Kidney (tissue), 22 donors: ENCODE measurements around the gene MC4R. TPM values are rescaled to one million over a fixed set of nuclear protein-coding genes. Genes with fewer than 3 reads are reported as not detected.
A peak's percentile ranks its signal among the peaks of the same experiment; 100 is the strongest.
"Not testable (repeated sequence)": the region's sequence is repeated elsewhere in the genome, so short reads cannot be mapped to it uniquely, and the experiment has no call there.

Experiments
- DNase-seq, 5 donors: peaks; one replicate each; pipeline ENCODE4 v3.0.0-alpha.2; 2013 to 2020
- FAIRE-seq: peaks from 2 replicates; lab custom pipeline; 2012; peaks lifted over from hg19 to GRCh38; lab: Jason Lieb, UNC
- H3K27ac ChIP-seq, 2 donors: one replicate each; pipeline ENCODE4 v1.7.0; 2013; ENCODE audit warnings: low read depth in 2 of 2, low read length in 2 of 2, inconsistent platforms in 1 of 2
- H3K27me3 ChIP-seq: one replicate; pipeline ENCODE4 v1.7.1; 2013; ENCODE audit warnings: low read length, inconsistent platforms; ENCODE audit not compliant: control insufficient read depth, insufficient read depth
- H3K36me3 ChIP-seq, 3 donors: one replicate each; pipeline versions ENCODE4 v1.7.0 to v1.7.1; 2013; ENCODE audit warnings: low read length in 3 of 3, control low read depth in 1 of 3, inconsistent platforms in 1 of 3; ENCODE audit not compliant: insufficient read depth in 3 of 3, control insufficient read depth in 2 of 3
- H3K4me1 ChIP-seq, 3 donors: one replicate each; pipeline versions ENCODE4 v1.7.0 to v1.7.1; 2013; ENCODE audit warnings: low read length in 3 of 3, inconsistent platforms in 1 of 3, low read depth in 1 of 3; ENCODE audit not compliant: control insufficient read depth in 2 of 3, insufficient read depth in 2 of 3
- H3K4me3 ChIP-seq, 3 donors: one replicate each; pipeline versions ENCODE4 v1.7.0 to v1.8.1; 2013; ENCODE audit warnings: low read length in 3 of 3, control low read depth in 1 of 3, inconsistent platforms in 1 of 3
- H3K9ac ChIP-seq, 3 donors: one replicate each; pipeline versions ENCODE4 v1.7.0 to v1.7.1; 2013; ENCODE audit warnings: low read length in 3 of 3, control low read depth in 1 of 3, inconsistent platforms in 1 of 3
- H3K9me3 ChIP-seq, 3 donors: one replicate each; pipeline versions ENCODE4 v1.7.0 to v1.7.1; 2013; ENCODE audit warnings: low read length in 3 of 3, control low read depth in 1 of 3, inconsistent platforms in 1 of 3; ENCODE audit not compliant: control insufficient read depth in 2 of 3, insufficient read depth in 1 of 3
- CTCF ChIP-seq: IDR thresholded peaks from 3 replicates; pipeline ENCODE4 v1.5.1; 2012; ENCODE audit warnings: mild to moderate bottlenecking, moderate library complexity, borderline replicate concordance; ENCODE audit not compliant: insufficient read depth; ENCODE audit errors: extremely low read depth
- intact Hi-C: fragments of 100-400 bp; cut with DNase I; formaldehyde crosslinking; loops from one replicate; pipeline ENCODE4 v1.11.1; 2022
- long read RNA-seq, 10 donors: library from polyadenylated mRNA in 1 of 10; unstranded in 1 of 10; transcript quantifications; one replicate each; pipeline ENCODE4 v2.0.0 and lab custom pipeline, GENCODE V29; 2021 to 2026
- polyA plus RNA-seq: library from polyadenylated mRNA; stranded (reverse); fragments of 350-450 nt; fragmentation: Illumina TruSeq; extraction: RNeasy Lipid Tissue Mini Kit (QIAGEN cat#74804); gene quantifications from one replicate; pipeline ENCODE4 v1.2.3, GENCODE V29; 2014; ENCODE audit warnings: low read depth, low replicate concordance; ENCODE audit not compliant: insufficient read depth
- total RNA-seq: library from RNA; stranded (reverse); fragmentation: NEBNext Ultra II Directional; extraction: Animal tissue kit (Norgen Biotek cat#: 25700); gene quantifications from one replicate; pipeline ENCODE4 v1.2.1, GENCODE V29; 2021
- donor health status: control.
- donor health status: control.
- donor health status: control.
- donor health status: control.
- donor health status: control.
- donor health status: DM: yes; HTN: yes; CAD: no.
- donor health status: Normal renal cell carcinoma (clear cell type).

MC4R gene
- 0.19 TPM for total RNA-seq
- polyA plus RNA-seq, result not detected
- long read RNA-seq, donor 1, partial matches to known transcripts, result 0 of 1 reads
- long read RNA-seq, donor 1, other reads (novel, unspliced or antisense), result 0 of 1 reads
- long read RNA-seq, donor 2, result 0 reads
- long read RNA-seq, donor 3, result 0 reads
- long read RNA-seq, donor 4, result 0 reads
- long read RNA-seq, donor 5, result 0 reads
- long read RNA-seq, donor 6, result 0 reads
- long read RNA-seq, donor 7, result 0 reads
- long read RNA-seq, donor 8, result 0 reads
- long read RNA-seq, donor 9, result 0 reads
- long read RNA-seq, donor 10, result 0 reads

- Histone ChIP-seq H3K27me3 (no peaks in the 10 kb centered on the region), H3K4me1 (no peaks in the 10 kb centered on the region), H3K4me3 (peak within 1 kb of the TSS; percentile 29 to 41 (median 35)), H3K27ac (no peak within 1 kb of the TSS), H3K9ac (no peak within 1 kb of the TSS), H3K36me3 (no peaks in the 10 kb centered on the region), H3K9me3 (no peaks in the 10 kb centered on the region)
- DNase-seq, result peak in 4 of 5 donors; percentile 79 to 96 (median 91)
- TF ChIP-seq CTCF, result no peak
- no peak for FAIRE-seq
- intact Hi-C loops, result no loop called here
These were observed at the start of gene MC4R for GRCh38 chr18:60372596-60372995. TSS of gene MC4R (minus strand) at chr18:60372775. CDS start at chr18:60372349, 426 bp downstream.

GRCh38 chr18:60422306-60422705 lies 49.7 kb upstream of the MC4R start:
- FAIRE-seq, H3K27me3 ChIP-seq: not testable (repeated sequence)

GRCh38 chr18:60421356-60422118 lies 49.0 kb upstream of the MC4R start:
- H3K36me3 ChIP-seq, result no peaks in the 10 kb centered on the region
- TF ChIP-seq CTCF, result no peak
- H3K27ac ChIP-seq, result no peak overlapping the region
- H3K4me3 ChIP-seq, result no peak overlapping the region
- intact Hi-C loops, result no loop called here
- FAIRE-seq (no peak), DNase-seq (no peak)
- no peaks in the 10 kb centered on the region for H3K9me3 ChIP-seq
- H3K9ac ChIP-seq, result no peak overlapping the region
- H3K27me3 ChIP-seq, result no peaks in the 10 kb centered on the region
- H3K4me1 ChIP-seq, result no peaks in the 10 kb centered on the region

More at GRCh38 chr18:60422306-60422705, 49.7 kb upstream of the MC4R start:
- DNase-seq, H3K27ac ChIP-seq, H3K4me3 ChIP-seq, H3K4me1 ChIP-seq, intact Hi-C loops, H3K36me3 ChIP-seq, H3K9ac ChIP-seq, H3K9me3 ChIP-seq: not testable (repeated sequence)

- Histone ChIP-seq H3K9ac (no peak overlapping the region), H3K27ac (no peak overlapping the region), H3K36me3 (no peaks in the 10 kb centered on the region), H3K4me3 (no peak overlapping the region), H3K27me3 (no peaks in the 10 kb centered on the region), H3K9me3 (no peaks in the 10 kb centered on the region), H3K4me1 (no peaks in the 10 kb centered on the region)
- intact Hi-C loops, result no loop called here
- DNase-seq (peak in 1 of 5 donors; percentile 3), FAIRE-seq (no peak)
- no peak for TF ChIP-seq CTCF
These were observed 45.4 kb upstream of the MC4R start for GRCh38 chr18:60417946-60418345.
